GM21423 (cell line): ENCODE results near the gene FBN2.
"Not testable (repeated sequence)": the region's sequence is repeated elsewhere in the genome, so short reads cannot be mapped to it uniquely, and the experiment has no call there.

ENCODE experiments used
- ATAC-seq: cut with Tn5 transposase; IDR thresholded peaks from one replicate; pipeline ENCODE4 v1.9.1; 2021; ENCODE audit warnings: mild to moderate bottlenecking, moderate library complexity; ENCODE audit not compliant: unreplicated experiment

The FBN2 gene

DNA sequence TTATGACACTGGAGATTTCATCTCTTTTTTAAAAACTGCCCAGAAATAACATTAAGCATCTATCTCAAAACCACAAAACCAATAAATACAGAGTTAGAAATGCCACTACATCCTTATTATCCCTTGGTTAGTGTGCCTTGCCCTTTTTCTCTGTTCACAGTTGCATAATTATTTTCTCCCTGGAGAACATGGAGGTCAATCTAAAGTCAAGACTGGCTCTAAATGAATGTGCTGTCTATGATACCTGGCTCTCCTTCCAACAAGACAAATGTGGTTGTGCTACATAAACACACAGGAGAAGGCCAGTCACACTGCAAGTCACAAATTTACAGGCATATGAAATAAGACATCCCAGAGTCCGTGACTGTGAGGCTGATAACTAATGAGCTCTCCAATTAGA lies 2.8 kb downstream of the FBN2 start:
- ATAC-seq = no peak

GRCh38 chr5:128534726-128535125 lies 3.3 kb downstream of the FBN2 start:
- no peak for ATAC-seq

DNA sequence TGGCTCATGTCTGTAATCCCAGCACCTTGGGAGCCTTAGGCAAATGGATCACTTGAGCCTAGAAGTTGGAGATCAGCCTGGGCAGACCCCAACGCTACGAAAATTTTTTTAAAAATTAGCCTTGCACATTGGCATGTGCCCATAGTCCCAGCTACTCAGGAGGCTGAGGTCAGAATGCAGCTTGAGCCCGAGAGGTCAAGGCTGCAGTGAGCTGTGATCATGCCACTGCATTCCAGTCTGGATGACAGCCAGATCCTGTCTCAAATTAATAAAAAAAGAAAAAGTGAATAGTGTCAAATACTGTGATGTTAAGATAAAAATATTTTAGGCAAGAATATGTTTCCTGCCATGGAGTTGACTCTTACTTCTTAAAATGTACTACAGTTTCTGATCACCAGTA lies 5.3 kb downstream of the FBN2 start:
- no peak for ATAC-seq

DNA sequence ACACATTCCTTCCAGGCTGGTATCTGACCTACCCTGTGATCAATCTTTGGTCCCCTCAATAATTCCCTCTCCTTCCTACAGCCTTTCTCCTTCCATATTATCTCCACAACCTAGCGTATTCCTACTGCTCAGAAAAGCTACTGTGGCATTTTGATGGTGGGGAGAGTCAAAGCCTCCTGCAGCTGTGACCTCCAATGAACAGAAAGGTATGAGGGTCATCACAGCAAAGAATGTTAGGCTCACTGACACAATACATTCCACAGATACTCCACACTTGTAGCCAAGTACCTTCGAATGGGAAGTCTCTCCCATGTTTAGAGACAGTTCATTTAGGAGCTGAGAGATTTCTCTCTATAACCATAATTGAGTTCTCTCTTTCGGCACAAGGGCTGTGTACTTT lies 5.9 kb downstream of the FBN2 start:
- no peak for ATAC-seq

DNA sequence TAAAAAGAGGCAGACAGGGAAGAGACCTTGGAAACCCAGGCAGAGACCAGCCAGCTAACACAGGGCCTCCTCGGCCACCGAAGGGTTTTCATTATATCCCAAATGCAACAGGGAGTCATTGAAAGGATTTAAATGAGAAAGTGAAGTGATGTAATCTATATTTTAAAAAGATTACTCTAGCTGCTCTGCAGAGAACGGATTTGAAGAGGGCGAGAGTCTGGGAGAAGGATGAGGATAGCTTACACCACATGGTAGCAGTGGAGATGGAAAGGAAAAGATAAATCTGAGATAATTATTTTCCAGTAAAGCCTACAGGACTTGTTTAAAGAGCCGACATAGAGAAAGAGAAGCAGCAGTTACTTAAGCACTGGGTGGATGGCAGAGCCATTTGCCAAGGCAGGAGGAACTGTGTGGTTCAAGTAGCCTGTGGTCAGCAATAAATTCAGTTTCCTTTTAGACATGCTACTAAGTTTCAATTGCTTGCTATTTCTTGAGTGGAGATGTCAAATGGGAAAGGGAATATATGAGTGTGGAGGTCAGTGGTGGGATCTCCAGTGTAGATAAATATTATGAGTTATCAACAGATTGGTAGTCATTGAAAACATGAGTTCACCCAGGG lies 9.3 kb downstream of the FBN2 start:
- ATAC-seq = no peak

DNA sequence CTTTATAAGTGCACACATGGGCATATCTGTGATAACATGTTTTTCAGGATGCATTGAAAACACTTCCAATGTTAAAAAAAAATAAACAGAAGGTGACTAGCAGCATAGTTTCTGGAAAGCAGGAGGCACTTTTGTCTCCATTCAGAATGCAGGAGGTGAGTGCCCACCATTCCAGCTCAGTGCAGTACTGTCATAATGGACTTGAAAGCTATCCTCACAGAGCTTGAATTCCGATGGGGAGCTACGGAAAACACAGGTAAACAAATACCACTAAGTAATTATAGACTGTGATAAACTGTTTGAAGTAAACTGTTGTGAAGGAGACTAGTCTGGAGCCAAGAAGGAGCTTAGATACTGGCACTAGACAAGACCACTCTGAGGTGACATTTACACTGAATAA lies 9.9 kb downstream of the FBN2 start:
- ATAC-seq = no peak

DNA sequence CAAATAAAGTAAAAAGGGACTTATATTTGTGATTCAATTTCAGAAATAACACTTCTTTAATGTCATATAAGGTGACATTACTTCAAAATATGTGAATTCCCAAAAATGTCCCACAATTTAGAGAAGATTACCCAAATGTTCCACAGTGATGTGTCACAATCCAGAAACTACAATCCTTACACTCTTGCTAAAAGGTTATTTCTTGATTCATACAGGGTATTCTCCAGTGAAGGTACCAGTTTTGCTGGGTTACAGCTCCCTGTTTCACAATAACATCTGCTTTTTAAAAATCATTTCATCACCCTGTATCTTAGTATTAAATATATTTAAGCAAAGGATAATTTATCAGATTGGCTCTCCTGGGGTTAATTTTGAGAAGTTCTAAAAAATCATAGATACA lies 11.0 kb downstream of the FBN2 start:
- ATAC-seq = no peak

DNA sequence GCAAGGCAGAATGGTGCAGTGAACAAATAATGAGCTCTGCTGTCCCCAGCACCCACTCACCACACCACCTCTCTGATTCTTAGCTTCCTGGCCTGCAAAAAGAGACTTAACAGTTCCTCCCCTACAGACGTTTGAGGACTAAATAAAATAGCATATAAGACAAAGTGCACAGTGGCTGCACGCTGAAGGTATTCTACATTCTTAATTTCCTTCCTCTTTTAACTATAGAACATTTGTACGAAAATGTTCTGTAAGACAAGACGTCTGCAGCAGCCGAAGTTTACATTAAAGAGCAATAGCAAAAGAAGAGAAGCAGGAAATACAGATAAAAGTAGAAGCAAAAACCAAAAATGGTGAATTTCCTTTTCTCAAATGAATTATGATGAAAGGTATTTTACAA lies 15.7 kb downstream of the FBN2 start:
- no peak for ATAC-seq

DNA sequence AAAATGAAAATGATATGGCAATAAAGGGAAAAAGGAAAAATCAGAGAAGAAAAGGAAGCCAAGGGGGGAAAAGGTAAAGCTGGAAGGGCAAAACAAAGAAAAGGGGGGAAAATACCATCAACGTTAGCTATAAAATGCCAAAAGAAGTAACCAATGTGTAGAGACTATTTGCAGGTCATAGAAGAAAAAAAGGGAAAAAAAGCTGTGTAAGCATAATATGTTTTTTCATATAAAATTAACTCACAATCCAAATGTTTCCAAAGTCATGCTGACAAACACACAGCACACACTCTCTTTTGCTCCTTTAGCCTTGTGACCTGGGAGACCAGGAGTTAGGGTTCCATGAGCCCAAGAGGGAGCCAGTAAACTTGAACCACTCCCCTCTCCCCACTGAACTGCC lies 18.2 kb downstream of the FBN2 start:
- ATAC-seq = no peak

DNA sequence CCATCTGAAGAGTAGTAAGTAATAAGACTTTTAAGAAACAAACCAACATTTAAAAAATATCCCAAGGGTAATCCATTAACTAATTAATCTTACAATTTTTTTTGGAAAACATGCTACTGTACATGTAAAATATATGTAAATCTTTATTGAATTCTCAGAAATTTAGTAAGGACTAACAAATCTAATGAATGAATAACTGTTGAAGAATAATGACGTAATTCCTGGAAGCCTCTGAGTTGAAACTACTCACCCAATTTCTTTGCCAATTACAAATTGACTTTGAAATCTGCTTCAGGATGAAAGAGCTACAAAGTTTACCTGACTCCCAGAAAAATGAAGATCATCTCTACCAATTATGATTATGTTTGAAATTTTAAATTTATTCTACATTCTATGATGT lies 21.1 kb downstream of the FBN2 start:
- ATAC-seq = no peak

- ATAC-seq = no peak
Observed at GRCh38 chr5:128513806-128514205, 24.2 kb downstream of the FBN2 start.

DNA sequence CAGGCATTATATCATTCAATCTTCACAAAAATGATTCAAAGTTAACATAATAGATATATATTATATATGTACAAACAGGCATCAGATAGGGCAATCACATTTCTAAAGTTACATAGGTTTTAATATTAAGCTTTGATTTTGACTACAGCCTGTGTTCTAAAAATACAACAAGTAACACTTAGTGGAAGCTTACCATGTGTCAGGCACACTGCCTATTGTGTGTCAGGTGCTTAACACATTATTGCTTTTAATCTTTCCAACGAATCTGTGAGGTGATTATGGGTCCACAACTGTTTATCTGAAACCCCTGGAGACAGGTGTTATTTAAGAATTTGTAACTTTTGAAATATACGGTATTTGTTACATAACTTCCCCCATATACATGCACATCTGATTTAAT lies 25.2 kb downstream of the FBN2 start:
- no peak for ATAC-seq

- ATAC-seq = no peak
Observed at GRCh38 chr5:128506643-128507042, 31.4 kb downstream of the FBN2 start.

DNA sequence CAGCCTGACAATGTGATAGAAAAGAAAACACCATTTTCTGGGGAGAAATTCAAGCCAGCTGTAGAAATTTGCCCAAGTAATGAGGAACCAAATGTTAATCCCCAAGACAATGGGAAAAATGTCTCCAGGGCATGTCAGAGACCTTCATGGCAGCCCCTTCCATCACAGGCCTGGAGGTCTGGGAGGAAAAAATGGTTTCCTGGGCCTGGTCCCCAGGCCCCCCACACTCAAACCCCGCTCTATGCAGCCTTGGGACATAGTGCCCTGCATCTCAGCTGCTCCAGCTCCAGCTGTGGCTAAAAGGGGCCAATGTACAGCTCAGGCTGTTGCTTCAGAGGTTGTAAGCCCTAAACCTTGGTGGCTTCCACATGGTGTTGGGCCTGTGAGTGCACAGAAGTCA lies 34.3 kb downstream of the FBN2 start:
- not testable (repeated sequence) for ATAC-seq

DNA sequence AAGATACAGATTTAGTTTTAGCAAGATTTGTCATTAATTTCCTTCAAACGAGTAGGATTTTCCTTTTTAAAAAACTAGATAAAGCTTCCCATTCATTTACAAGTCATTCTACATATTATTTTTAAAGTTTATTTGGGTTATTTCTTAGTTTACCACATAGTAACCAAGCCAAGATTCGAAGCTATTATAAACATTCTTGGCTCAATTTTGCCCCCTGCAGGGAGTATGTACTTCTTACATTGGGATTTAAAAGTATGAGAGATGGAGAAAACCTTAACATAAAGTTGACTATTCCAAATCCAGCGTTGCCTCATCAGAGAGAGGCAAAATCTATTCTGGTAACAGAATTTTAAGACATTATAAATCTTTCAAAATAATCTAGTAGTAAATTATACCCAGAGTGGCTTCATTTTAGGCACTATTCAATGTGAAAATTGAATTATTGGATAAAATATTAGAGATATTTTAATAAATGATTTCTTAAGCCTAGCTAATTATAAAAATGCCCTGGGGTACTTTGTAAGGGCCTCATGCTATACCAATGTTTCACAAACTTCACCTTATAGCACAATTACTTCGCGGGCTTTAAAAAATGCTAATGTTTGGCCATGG lies 39.1 kb downstream of the FBN2 start:
- ATAC-seq = no peak

- ATAC-seq = no peak
Observed at GRCh38 chr5:128494516-128494915, 43.5 kb downstream of the FBN2 start.

DNA sequence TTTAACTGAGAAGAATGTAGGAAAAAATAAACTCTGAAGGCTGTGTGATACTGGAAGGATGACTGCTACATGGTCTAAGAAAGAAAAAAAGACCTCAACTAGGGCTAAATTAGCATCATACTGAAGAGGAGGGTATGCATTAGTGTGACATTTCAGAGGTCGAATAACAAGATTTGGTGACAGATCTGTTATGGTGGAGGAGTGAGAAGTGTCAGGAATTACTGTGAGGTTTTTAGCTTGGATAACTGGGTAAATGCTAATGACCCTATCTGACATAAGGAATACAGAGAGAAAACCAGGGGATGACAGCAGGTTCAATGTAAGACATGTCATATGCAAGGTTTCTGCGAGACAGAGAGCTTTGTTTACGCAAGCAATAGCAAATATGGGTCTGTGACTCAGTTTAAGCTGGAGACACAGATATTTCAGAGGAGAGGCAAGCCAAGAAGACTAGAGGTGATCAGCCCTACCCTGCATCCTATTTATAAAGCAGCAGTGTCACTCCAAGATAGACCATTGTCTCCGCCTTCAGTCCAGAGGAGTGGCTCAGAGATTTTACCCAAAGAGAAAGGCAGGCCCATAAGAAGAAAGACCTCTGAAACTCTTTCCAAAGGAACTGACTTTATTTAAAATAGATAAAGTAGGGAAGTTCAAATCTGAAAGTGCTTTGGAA lies 44.3 kb downstream of the FBN2 start:
- no peak for ATAC-seq

DNA sequence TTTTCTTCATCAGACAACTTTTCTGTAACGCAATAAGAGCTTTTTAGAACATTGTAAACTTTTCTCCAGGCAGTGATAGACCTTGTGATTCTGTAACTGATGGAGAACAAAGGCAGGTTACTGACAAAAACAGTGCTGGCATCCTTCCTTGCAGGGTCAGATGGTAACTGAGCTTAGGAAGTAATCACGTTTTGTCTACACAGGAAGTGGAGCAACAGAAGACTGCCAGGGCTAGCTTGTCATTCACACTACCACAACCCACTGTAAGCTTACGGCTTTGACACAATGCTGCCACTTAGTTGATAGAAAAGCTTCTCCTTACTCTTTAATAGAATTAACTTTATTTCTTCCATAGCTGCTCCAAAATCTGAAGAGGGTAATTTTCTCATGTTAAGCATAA lies 46.8 kb downstream of the FBN2 start:
- no peak for ATAC-seq

- ATAC-seq = no peak
Observed at GRCh38 chr5:128490761-128491160, 47.3 kb downstream of the FBN2 start.

DNA sequence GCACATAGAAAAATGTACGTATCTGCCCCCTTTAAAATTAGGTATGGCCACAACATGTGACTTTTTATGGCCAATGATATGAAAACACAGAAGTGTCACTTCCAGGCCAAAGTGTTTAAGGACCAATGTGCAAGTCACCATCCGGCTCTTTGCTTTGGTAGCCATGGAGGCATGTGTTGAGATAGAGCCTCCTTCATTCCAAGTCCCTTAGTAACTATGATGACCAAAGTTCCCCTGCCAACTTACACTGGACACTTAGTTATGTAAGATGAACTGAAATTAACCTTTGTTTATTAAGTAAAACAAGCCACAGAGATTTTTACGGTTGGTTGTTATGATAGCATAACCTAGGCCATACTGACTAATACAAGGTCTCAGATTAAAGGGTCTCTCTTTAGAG lies 51.0 kb downstream of the FBN2 start:
- ATAC-seq = no peak

GRCh38 chr5:128483738-128484137 lies 54.3 kb downstream of the FBN2 start:
- no peak for ATAC-seq

DNA sequence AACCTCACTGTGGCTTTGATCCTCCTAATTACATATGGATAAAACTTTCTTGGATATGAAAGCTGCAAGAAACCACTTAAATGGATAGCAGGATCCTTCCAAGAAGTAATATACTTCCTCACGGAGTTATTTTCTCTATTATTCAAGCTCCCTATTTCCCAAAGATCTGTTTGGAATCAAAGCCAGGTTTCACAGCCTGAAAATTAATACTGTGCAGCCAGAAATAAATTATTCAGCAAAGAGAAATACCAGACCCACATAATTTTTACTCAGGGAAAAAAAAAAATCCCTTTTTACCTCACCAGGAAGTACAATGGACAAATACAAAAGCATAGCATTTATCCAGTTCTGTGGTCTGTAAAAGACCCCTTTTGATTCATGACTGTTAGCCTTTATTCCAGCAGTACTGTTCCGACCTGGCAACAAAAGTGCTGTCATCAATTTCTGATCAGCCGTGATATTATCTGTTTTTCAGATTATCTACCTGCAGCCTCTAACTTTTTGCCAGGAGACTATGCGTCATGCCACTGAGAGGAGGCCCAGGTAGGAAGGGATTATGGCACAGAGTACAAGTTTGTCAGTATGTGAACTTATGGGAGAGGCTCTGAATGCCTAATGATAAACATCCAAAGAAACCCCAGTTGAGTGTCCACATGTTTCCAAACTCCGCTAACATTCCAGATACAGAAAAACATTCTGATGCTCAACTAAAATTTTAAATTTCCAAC lies 57.0 kb downstream of the FBN2 start:
- ATAC-seq = no peak
